CD4-positive, alpha-beta T cell treated with Interleukin-17A for 1 hour (primary cell): ENCODE data around the gene SMS.

Experiments used
- DNase-seq: peaks from one replicate; pipeline ENCODE4 v3.0.0-alpha.2; 2020

The SMS gene

DNA sequence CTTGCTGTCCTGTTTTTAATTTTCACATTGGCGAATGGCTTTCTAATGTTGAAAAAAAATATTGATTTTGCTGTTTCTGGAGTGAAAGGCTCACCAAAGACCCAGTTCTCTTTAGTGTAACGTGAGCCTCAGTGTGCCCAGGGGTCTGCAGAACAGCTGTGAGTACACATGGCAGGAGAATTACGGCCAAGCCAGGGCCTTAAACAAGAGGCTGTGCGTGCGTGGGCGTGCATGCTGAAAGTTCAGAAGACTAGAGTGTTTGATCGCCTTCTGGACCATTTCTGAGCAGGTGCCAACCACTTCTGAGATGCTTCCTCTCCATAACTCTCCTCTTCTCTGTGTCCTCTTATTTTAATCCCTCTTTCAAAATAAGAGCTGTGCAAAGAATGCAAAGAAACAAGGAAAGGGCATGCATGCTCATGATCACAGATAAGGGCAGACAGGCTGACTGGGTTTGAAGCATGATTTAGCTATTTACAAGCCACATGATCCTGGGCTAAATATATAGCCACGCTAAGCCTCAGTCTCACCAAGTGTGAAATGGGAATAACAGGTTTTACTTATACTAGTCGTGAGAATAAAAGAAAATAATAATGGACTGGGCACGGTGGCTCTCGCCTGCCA, 101.5 kb downstream of the SMS start:
- DNase-seq = no peak

DNA sequence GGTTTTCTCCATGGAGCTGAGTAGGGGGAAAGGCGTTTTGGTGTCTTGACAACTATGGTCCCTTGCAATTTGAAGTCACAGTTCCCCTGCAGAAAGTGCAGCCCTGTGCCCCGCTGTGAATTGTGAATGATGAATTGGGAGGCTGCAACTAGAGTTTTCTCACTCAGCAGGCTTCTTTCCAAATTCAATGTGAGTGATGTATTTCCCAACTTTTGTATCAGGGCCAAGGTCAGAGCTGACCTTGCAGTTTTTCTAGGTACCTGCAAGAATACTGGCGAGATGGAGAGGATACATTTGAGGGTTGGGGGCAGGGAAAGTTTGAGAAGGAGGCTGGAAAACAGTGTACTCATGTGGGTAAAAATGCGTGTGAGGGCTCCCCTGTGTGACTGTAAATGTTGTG, 103.4 kb downstream of the SMS start:
- no peak for DNase-seq
